Muscle of leg (tissue), 11 donors: Measurements from ENCODE around the gene PAM. TPM values are rescaled to one million over a fixed set of nuclear protein-coding genes. Genes with fewer than 3 reads are reported as not detected.
"Not testable (repeated sequence)": the region's sequence is repeated elsewhere in the genome, so short reads cannot be mapped to it uniquely, and the experiment has no call there.

ENCODE experiments used
- DNase-seq: peaks from one replicate; pipeline ENCODE4 v3.0.0; 2013
- H3K27ac ChIP-seq: one replicate; pipeline ENCODE4 v1.5.1; 2013; ENCODE audit warnings: mild to moderate bottlenecking, low read length, control low read depth
- H3K27me3 ChIP-seq: one replicate; pipeline ENCODE4 v1.6.1; 2013; ENCODE audit warnings: low read length; ENCODE audit not compliant: control insufficient read depth, insufficient read depth
- H3K36me3 ChIP-seq: one replicate; pipeline ENCODE4 v1.6.1; 2013; ENCODE audit warnings: low read length; ENCODE audit not compliant: control insufficient read depth, insufficient read depth
- H3K4me1 ChIP-seq: one replicate; pipeline ENCODE4 v1.6.1; 2013; ENCODE audit warnings: low read length; ENCODE audit not compliant: control insufficient read depth, insufficient read depth
- H3K4me3 ChIP-seq: one replicate; pipeline ENCODE4 v1.5.1; 2013; ENCODE audit warnings: low read length, control low read depth
- H3K9me3 ChIP-seq: replicated peaks from 2 replicates; pipeline ENCODE4 v1.6.1; 2013; ENCODE audit warnings: low read depth, low read length; ENCODE audit not compliant: control insufficient read depth
- WGBS: methylation state at CpG from one replicate; pipeline ENCODE4 v1.1.5; 2013; ENCODE audit warnings: missing lambda C conversion rate; ENCODE audit not compliant: insufficient coverage; 5-methylcytosine and 5-hydroxymethylcytosine counted together
- polyA plus RNA-seq, 8 donors: library from polyadenylated mRNA; unstranded; fragments of 120-200 nt; gene quantifications; one replicate each; pipeline versions ENCODE4 v1.2.1 to v1.2.3, GENCODE V29; 2013; ENCODE audit warnings: inconsistent platforms in 1 of 8, low replicate concordance in 1 of 8; ENCODE audit not compliant: insufficient read length in 8 of 8, insufficient read depth in 1 of 8
- total RNA-seq: library from RNA; stranded (reverse); fragments of 120-200 nt; gene quantifications from one replicate; pipeline ENCODE4 v1.2.4, GENCODE V29; 2013

The PAM gene
- total and polyA plus RNA-seq, 9 donors: 96.6 to 146 (median 120) TPM

DNA sequence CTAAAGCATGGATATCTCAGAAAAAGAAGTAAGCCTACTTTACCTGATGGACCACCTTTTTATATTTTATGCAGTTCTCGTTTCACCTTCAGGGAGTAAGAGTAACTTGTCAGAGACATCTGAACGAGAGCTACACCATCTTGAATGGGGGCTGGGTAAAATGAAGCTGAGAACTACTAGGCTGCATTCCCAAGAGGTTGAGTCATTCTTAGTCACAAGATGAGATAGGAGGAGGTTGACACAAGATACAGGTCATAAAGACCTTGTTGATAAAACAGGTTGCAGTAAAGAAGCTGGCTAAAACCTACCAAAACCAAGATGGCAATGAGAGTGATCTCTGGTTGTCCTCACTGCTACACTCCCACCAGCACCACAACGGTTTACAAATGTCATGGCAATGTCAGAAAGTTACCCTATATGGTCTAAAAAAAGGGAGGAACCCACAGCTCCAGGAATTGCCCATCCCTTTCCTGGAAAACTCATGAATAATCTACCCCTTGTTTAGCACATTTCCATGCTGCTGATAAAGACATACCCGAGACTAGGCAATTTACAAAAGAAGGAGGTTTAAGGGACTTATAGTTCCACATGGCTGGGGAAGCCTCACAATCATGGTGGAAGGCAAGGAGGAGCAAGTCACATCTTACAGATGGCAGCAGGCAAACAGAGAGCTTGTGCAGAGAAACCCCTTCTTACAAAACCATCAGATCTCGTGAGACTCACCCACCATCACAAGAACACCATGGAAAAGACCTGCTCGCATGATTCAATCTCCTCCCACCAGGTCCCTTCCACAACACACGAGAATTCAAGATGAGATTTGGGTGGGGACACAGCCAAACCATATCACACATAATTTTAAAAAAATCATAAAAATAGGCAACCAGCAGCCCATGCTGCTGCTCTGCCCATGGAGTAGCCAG is 302.4 kb downstream of the PAM start:
- 88% methylated on average over 3 of the region's 7 CpGs for WGBS
- DNase-seq: no peak

DNA sequence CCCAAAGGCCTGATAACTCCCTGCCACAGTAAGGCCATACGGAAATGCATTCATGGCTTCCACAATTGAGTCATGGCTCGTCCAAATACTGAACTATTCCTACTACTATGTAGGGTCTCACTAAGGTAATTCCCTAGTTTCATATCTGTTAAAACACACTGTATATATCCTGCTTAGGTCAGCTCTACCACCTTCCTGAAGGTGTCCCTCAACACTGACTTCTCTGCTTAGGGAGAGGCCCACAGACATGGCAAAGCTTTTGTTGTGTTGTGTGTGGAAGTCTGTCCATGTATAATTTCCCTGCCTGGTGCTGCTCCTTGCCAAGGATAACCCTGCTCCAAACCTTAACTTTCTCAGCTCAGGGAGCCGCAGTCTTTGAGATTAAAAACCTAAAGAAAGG is 304.4 kb downstream of the PAM start:
- H3K27ac ChIP-seq: no peak overlapping the region
- no peaks in the 10 kb centered on the region for H3K27me3 ChIP-seq
- no peak for DNase-seq
- 88% methylated on average over 1 of the region's 3 CpGs for WGBS
- H3K4me1 ChIP-seq: no peaks in the 10 kb centered on the region
- no peaks in the 10 kb centered on the region for H3K9me3 ChIP-seq
- no peak overlapping the region for H3K4me3 ChIP-seq
- no peaks in the 10 kb centered on the region for H3K36me3 ChIP-seq

More for the DNA sequence above, 302.4 kb downstream of the PAM start:
- Histone ChIP-seq H3K36me3 (no peaks in the 10 kb centered on the region), H3K4me1 (no peaks in the 10 kb centered on the region), H3K27ac (no peak overlapping the region), H3K4me3 (no peak overlapping the region), H3K27me3 (no peaks in the 10 kb centered on the region), H3K9me3 (no peaks in the 10 kb centered on the region)

DNA sequence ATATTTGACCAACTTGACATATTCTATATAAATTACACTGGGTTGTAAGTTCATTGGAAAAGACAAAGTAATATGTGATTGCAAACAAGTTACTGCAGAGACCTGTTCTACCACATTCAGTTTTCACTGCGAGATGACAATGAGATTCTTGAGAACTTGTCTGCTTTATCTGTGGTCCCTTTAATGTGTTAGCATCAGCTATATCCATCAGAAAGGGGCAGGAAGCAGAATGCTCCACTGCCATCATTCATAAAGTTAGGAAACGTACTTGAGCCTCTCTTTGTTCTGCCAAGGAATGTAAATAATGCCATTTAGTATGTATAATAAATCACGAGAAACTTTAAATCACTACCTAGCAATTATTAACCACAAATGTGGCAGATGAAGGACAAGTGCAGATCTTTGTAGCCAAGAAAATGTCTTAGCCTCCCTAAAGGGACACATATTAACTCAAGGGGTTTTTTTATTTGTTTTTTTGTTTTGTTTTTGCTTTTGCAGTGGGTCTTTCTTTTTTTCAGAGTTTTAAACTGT is 305.4 kb downstream of the PAM start:
- Histone ChIP-seq H3K4me1 (no peaks in the 10 kb centered on the region), H3K27ac (no peak overlapping the region), H3K9me3 (no peaks in the 10 kb centered on the region), H3K36me3 (no peaks in the 10 kb centered on the region), H3K27me3 (no peaks in the 10 kb centered on the region), H3K4me3 (no peak overlapping the region)
- WGBS: no CpG with 5 or more reads among the region's 3 CpGs
- DNase-seq: no peak

DNA sequence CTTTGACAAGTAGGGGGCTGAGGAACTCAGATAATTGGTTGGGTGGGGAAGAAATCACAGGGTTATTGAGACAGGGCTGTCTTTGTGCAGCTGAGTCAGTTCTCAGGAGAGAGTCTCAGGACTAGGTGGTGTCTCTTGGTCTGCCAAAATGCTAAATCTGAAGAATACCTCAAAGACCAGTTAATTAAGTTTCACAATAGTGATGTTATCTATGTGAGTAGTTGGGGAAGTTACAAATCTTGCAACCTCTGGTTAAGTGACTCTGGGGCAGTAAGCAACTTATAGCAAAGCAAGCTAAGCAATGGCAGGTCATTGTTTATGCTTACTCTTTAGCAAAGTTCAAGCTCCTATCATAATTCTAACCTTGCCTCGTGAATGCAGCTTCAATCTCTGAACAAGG is 311.2 kb downstream of the PAM start:
- no peaks in the 10 kb centered on the region for H3K27me3 ChIP-seq
- H3K36me3 ChIP-seq: no peaks in the 10 kb centered on the region
- no CpG with 5 or more reads among the region's 1 CpG for WGBS
- H3K9me3 ChIP-seq: no peaks in the 10 kb centered on the region
- no peak for DNase-seq
- H3K4me3 ChIP-seq: no peak overlapping the region
- H3K27ac ChIP-seq: no peak overlapping the region
- no peaks in the 10 kb centered on the region for H3K4me1 ChIP-seq

DNA sequence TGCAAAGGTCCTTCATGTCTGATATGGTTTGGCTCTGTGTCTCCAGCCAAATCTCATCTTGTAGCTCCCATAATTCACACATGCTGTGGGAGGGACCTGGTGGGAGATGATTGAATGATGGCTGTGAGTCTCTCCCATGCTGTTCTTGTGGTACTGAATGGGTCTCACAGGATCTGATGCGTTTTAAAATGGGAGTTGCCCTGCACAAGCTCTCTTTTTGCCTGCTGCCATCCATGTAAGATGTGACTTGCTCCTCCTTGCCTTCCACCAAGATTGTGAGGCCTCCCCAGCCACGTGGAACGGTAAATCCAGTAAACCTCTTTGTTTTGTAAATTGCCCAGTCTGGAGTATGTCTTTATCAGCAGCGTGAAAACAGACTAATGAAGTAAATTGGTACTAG is 318.4 kb downstream of the PAM start:
- H3K36me3 ChIP-seq, H3K4me3 ChIP-seq, H3K4me1 ChIP-seq, H3K27ac ChIP-seq, H3K27me3 ChIP-seq, DNase-seq: not testable (repeated sequence)
- H3K9me3 ChIP-seq: peaks cover 35% of the 10 kb centered on the region
- 71% methylated on average over 4 of the region's 4 CpGs for WGBS

DNA sequence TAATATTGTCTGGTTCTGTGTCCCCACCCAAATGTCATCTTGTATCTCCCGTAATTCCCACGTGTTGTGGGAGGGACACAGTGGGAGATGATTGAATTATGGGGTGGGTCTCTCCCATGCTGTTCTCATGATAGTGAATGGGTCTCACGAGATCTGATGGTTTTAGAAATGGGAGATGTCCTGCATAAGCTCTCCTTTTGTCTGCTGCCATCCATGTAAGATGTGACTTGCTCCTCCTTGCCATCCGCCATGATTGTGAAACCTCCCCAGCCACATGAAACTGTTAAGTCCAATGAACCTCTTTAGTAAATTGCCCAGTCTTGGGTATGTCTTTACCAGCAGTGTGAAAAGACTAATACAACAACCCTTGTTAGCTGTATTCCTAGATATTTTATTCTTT is 320.3 kb downstream of the PAM start:
- 100% methylated on average over 3 of the region's 4 CpGs for WGBS
- DNase-seq: no peak
- Histone ChIP-seq H3K27me3 (no peaks in the 10 kb centered on the region), H3K4me1 (no peaks in the 10 kb centered on the region), H3K4me3 (no peak overlapping the region), H3K9me3 (peaks cover 53% of the 10 kb centered on the region), H3K36me3 (no peaks in the 10 kb centered on the region), H3K27ac (no peak overlapping the region)
